Thyroid gland (tissue), 4 donors: ENCODE measurements around the gene FYB1.

Source experiments
- POLR2A ChIP-seq, 2 donors: fragments of 450-650 bp; IDR thresholded peaks; one replicate each; pipeline ENCODE4 v1.6.1; 2017; ENCODE audit warnings: antibody characterized with exemption in 2 of 2, mild to moderate bottlenecking in 2 of 2, moderate library complexity in 1 of 2
- TF ChIP-seq, protein P1 (sequence below), 6 experiments: fragments of 200-600 bp in 3 of 6; fragments of 450-650 bp in 3 of 6; sonication (generic) in 3 of 6; IDR thresholded peaks; one replicate each; pipeline ENCODE4 v1.5.1; 2016 to 2019; ENCODE audit warnings: antibody characterized with exemption in 6 of 6, mild to moderate bottlenecking in 2 of 6, inconsistent platforms in 1 of 6, moderate library complexity in 1 of 6

GRCh38 chr5:39140558-39141168, 78.7 kb downstream of the FYB1 start:
- TF ChIP-seq, protein P1, sequence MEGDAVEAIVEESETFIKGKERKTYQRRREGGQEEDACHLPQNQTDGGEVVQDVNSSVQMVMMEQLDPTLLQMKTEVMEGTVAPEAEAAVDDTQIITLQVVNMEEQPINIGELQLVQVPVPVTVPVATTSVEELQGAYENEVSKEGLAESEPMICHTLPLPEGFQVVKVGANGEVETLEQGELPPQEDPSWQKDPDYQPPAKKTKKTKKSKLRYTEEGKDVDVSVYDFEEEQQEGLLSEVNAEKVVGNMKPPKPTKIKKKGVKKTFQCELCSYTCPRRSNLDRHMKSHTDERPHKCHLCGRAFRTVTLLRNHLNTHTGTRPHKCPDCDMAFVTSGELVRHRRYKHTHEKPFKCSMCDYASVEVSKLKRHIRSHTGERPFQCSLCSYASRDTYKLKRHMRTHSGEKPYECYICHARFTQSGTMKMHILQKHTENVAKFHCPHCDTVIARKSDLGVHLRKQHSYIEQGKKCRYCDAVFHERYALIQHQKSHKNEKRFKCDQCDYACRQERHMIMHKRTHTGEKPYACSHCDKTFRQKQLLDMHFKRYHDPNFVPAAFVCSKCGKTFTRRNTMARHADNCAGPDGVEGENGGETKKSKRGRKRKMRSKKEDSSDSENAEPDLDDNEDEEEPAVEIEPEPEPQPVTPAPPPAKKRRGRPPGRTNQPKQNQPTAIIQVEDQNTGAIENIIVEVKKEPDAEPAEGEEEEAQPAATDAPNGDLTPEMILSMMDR (IDR thresholded peaks at IDR 0.05): no peak
- TF ChIP-seq POLR2A (IDR thresholded peaks at IDR 0.05): no peak
